Measurements from ENCODE around the gene ARHGAP24. TPM values are rescaled to one million over a fixed set of nuclear protein-coding genes. Genes with fewer than 3 reads are reported as not detected.

ARHGAP24 gene
- total RNA-seq, 4 donors from 2014 or later: 17.8 to 65.2 (median 27.2) TPM

GRCh38 chr4:85828027-85828890, 353.3 kb downstream of the ARHGAP24 start:
- TF ChIP-seq EP300 (IDR thresholded peaks at IDR 0.05) (no peak), POLR2AphosphoS5 (IDR thresholded peaks at IDR 0.05) (no peak), POLR2A (IDR thresholded peaks at IDR 0.05) (no peak), CTCF (IDR thresholded peaks at IDR 0.05) (no peak)
- peak overlapping the region; percentile 22 for H3K4me3 ChIP-seq
- WGBS: 51% methylated on average over 13 of the region's 13 CpGs
- H3K27ac ChIP-seq: no peak overlapping the region
- H3K27me3 ChIP-seq: no peaks in the 10 kb centered on the region
- DNase-seq (ENCODE audit: low spot score in 2 of 2): no peak
- H3K36me3 ChIP-seq: no peaks in the 10 kb centered on the region
- peaks cover 22% of the 10 kb centered on the region for H3K4me1 ChIP-seq
- no peaks in the 10 kb centered on the region for H3K9me3 ChIP-seq

GRCh38 chr4:85829276-85830051, 354.5 kb downstream of the ARHGAP24 start:
- Histone ChIP-seq H3K4me3 (no peak overlapping the region), H3K27ac (no peak overlapping the region), H3K9me3 (no peaks in the 10 kb centered on the region), H3K36me3 (no peaks in the 10 kb centered on the region), H3K27me3 (no peaks in the 10 kb centered on the region), H3K4me1 (peaks cover 17% of the 10 kb centered on the region)
- WGBS: 75% methylated on average over 2 of the region's 2 CpGs
- DNase-seq (ENCODE audit: low spot score in 2 of 2): no peak
- TF ChIP-seq CTCF (IDR thresholded peaks at IDR 0.05) (no peak), EP300 (IDR thresholded peaks at IDR 0.05) (no peak), POLR2A (IDR thresholded peaks at IDR 0.05) (no peak), POLR2AphosphoS5 (IDR thresholded peaks at IDR 0.05) (no peak)

GRCh38 chr4:85831647-85832046, 356.7 kb downstream of the ARHGAP24 start:
- TF ChIP-seq CTCF (IDR thresholded peaks at IDR 0.05) (no peak), EP300 (IDR thresholded peaks at IDR 0.05) (no peak), POLR2AphosphoS5 (IDR thresholded peaks at IDR 0.05) (no peak), POLR2A (IDR thresholded peaks at IDR 0.05) (no peak)
- H3K27me3 ChIP-seq: no peaks in the 10 kb centered on the region
- WGBS: 92% methylated on average over 3 of the region's 3 CpGs

GRCh38 chr4:85833302-85833701, 358.4 kb downstream of the ARHGAP24 start:
- Histone ChIP-seq H3K9me3 (no peaks in the 10 kb centered on the region), H3K4me1 (no peaks in the 10 kb centered on the region), H3K4me3 (no peak overlapping the region), H3K27me3 (no peaks in the 10 kb centered on the region), H3K36me3 (no peaks in the 10 kb centered on the region), H3K27ac (no peak overlapping the region)
- 45% methylated on average over 3 of the region's 3 CpGs for WGBS
- no peak for DNase-seq (ENCODE audit: low spot score in 2 of 2)
- TF ChIP-seq CTCF (IDR thresholded peaks at IDR 0.05): no peak

More at GRCh38 chr4:85831647-85832046, 356.7 kb downstream of the ARHGAP24 start:
- DNase-seq (ENCODE audit: low spot score in 2 of 2): no peak
- Histone ChIP-seq H3K9me3 (no peaks in the 10 kb centered on the region), H3K36me3 (no peaks in the 10 kb centered on the region), H3K27ac (no peak overlapping the region), H3K4me1 (peaks cover 11% of the 10 kb centered on the region), H3K4me3 (no peak overlapping the region)

DNA sequence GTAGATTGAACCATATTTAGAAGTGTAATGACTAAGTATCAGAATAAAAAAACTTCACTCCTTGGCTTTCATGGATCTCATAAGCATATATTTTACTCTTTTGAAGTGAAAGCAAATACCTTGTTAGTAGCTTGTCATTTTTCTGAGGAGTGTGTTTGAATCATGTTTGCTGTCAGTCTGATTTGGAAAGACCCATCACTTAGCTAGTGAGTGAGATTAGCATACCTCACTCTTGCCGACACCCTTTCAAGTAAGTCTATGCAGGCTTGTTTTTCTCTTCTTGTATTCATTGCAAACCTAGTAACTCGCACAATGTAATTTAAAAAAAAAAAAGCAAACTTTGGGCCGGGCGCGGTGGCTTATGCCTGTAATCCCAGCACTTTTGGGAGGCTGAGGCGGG, 360.0 kb downstream of the ARHGAP24 start:
- Histone ChIP-seq H3K27ac (no peak overlapping the region), H3K27me3 (no peaks in the 10 kb centered on the region), H3K36me3 (no peaks in the 10 kb centered on the region), H3K9me3 (no peaks in the 10 kb centered on the region), H3K4me3 (no peak overlapping the region), H3K4me1 (no peaks in the 10 kb centered on the region)
- TF ChIP-seq CTCF (IDR thresholded peaks at IDR 0.05) (no peak), POLR2A (IDR thresholded peaks at IDR 0.05) (no peak), POLR2AphosphoS5 (IDR thresholded peaks at IDR 0.05) (no peak), EP300 (IDR thresholded peaks at IDR 0.05) (no peak)
- WGBS: 98% methylated on average over 6 of the region's 6 CpGs
- DNase-seq (ENCODE audit: low spot score in 2 of 2): no peak
